UCSD-AML1 (cell line): Measurements from ENCODE around the gene FGF9.

Source experiments
- DNase-seq: peaks from one replicate; lab custom pipeline; 2025; ENCODE audit not compliant: unreplicated experiment; lab: John Stamatoyannopoulos, UW

The FGF9 gene

GRCh38 chr13:21703846-21704245 is 33.0 kb downstream of the FGF9 start:
- DNase-seq: no peak

- no peak for DNase-seq
Measured at GRCh38 chr13:21707586-21707985, 36.7 kb downstream of the FGF9 start.

DNA sequence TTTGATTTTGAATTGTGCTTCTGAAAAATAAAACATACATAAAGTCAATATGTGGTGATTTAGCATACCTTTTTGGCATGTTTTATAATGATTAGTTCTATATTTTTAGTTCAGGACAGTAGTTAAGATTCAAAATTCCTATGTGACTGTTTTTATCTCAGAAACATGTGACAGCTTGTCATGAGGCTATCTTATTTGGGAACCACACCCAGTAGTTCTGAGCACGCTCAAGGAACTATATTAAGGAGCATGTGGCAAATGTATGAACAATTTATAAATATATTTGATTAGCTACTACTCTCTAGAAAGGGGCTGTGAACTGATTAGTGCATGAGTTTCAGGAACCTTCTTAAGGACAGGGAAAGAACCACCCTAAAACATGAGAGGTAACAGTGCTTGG is 38.8 kb downstream of the FGF9 start:
- DNase-seq: no peak

DNA sequence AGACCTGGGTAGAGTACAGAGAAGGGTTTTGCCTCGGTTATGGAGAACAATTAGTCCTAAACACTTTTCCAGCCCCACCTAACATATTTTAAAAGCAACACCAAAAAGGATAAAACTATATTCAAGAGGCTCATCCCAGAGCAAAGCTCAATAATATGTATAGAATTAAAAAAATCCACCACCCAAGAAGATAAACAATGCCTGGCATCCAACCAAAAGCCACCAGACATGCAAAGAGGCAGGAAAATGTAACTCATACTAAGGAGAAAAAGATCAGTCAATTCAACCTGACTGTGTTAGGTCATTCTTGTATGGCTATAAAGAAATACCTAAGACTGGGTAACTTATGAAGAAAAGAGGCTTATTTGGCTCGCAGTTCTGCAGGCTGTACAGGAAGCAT is 39.3 kb downstream of the FGF9 start:
- no peak for DNase-seq

GRCh38 chr13:21717817-21718216 is 46.9 kb downstream of the FGF9 start:
- DNase-seq: no peak

- no peak for DNase-seq
Measured at GRCh38 chr13:21719463-21719862, 48.6 kb downstream of the FGF9 start.

DNA sequence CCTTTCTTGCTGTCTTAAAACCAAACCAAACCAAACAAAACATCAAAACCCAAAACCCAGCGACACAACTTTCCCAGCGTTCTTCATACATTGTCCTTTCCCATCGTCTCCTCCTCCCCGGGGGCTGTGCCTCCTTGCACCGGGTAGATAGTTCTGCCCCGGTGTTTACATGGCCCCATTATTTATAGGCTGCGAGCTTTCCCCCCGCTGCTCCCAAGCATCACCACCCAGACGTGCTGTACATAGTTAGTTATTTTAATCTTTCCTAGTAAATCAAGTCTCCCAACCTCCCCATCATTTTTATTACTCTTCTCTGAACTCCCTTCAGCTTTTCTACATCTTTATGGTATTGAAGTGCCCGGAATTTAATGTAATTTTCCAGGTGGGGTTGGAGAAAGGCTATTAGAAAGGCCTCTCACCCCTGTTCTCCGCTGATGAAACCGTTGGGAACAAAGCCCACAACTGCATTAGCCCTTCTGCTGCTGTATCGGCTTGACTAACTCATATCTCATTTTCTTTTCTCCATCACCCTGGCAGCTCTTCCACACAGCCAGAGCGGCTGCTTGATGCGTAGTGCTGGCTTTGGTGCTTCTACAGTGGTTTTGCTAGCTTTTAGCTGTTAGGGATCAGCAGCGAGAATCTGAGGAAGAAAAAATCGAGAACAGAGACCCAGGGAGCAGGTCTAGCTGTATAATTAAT is 53.1 kb downstream of the FGF9 start:
- no peak for DNase-seq

DNA sequence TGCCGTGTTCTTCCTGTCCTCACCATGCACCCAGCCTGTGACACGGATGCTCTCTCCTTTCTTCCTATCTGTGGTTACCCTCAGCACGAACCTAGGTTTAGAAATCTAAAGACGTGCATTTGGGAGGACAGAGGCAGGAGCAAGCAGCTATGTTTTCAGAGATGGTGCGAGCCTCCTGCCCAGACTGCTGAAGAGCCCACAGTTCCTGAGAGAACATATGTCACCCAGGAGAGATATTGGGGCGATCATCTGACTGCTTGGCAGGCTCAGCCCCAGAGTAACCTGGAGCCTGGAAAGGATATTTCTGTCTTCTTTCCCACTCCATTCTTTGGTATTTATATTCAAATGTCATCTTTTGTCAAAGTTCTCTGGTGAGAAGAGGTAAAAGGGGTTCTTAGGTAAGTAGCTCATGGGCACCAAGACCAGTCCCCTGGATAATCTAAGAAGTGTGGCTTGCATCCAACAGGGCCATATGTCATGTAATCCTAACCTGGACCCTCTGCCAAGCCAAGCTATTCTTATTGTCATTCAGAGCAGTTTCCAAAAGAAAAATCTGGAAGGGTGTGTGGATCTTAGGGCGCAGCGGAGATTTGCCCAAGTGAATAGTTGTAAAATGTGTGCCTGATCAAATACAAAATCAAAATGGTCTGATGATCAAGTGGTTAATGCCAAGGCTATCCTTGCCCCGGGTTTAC is 59.5 kb downstream of the FGF9 start:
- DNase-seq: no peak

DNA sequence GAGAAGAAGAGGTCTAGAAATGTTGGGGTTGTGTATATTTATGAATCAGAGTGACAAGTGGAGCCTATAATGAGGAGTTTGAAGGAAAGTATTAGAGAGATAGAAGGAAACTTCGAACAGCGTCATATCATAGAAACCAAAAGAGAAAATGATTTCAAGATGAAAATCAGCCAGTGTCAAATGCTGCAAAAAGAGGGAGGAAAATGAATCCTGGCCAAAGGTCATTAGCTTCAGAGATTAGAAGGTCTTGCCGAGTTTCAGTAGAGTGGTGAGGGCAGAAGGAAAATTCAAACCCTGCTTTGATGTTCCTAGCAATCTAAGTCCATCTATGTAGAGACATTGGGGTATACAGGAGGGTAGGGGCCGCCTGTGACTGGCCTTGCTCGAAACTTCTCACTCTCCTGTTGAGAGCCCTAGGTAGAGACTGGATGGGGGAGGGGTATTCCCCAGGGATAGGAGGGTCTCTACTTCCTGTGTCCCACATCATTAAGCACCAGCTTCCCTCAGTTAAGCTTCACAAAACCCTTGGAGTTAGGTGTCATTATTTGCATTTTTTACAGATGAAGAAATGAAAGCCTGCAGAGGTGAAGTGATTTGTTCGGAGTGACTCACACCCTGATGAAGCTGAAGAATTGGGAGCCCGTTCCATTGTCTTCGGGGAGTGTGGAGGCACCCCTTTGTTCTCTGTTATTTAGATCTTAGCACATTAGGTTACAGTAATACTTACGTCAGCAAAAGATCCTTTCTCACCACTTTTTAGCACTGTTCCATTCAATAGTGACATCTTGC is 62.8 kb downstream of the FGF9 start:
- DNase-seq: no peak

DNA sequence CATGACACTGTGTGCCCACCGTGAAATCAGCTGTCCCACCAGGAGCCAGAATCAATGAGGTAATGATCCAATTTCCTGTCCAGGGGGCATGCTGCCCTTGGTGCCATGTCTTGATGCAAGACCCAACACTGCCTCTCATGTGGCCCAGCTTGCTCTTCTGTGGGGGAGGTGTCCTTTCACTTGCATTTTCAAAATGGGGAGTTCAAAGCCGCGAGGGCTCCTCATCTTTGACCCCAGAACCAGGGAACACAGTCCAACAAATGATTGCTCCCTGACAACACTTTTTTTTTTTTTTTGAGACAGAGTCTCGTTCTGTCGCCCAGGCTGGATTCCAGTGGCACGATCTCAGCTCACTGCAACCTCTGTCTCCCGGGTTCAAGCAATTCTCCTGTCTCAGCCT is 64.1 kb downstream of the FGF9 start:
- no peak for DNase-seq

DNA sequence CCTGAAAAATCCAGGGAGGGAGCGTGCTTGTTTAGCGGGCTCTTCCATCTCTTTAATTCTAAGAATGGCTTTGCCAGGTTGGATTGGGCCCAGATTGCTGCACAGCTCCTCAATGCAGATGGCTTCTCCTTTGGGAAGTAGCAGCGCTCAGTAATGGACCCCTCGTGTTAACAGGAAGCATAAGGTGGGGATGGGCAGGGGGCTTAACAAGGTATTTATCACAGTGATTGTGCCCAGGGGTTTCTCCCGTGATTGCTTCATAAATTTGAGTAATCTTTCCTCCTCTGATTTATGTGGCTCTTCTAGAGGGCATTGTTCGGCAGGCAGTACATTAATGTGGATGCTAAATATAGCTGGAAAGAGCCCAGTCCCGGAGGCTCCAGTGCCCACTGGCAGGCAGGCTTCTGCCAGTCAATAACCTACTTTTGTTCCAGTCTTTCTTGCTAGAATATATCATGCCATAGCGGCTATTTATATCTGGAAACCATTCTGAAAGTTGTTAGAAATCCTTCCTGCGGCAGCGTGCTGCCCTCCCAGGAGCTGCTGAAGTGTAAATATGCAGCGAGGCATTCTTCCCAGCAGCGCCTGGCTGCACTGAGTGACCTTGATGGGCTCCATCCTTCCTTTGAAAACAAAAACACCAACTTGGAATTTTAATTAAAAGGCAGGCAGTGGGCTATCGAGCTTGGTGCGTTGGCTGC is 65.0 kb downstream of the FGF9 start:
- no peak for DNase-seq

DNA sequence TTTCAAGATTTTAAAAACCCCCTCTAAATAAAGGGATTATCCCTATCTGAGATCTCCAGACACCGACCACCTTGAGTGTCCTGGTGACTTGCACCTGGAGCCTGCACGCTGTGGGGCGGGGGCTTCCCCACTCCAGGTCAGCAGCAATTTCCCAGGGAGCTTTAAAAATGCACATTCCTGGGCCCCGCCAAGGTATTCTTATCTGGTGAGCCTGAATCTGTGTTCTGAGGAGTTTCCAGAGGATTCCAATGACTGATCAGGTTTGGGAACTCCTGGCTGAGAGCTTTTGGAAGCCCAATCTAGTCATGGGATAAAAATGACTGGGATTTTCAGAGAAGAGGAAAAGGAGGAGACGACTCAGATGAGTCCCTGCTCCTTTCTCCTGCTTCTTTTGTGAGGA is 66.1 kb downstream of the FGF9 start:
- DNase-seq: no peak

DNA sequence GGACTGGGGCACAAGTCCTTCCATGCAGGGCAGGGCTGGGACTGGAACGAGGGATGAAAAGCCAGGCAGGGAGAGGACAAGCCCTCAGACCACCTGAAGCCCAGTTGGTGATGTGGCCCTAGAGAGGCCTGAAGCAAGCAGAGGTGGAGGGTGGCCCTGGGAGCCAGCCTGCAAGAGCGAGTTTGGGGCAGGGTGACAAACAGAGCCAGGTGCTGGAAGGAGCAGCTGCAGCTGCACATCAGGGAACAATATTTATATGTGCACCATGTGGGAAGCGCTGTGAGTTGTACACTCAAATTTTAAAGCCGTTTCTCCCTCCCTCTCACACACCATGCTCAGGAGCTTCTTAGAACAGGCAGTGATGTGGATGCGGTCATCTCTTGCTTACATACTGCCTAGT is 67.8 kb downstream of the FGF9 start:
- DNase-seq: no peak

DNA sequence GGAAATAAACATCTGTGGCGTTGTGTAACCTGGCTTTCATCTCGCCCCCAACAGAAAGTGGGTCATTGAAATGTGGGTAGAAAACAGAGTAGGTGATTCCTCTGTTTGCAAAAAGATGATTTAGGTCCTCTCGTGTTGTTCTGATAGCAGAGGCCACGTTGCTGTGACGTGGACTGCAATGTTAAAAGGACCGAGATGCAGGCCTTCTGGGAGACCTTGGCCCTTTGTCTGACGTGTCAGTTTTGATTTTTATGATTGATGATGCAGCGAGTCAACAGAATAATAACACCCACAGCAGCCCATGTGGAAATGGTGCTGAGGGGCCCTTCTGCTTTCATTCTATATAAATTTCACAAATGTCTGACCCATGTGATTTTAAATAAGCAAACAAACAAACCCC is 68.9 kb downstream of the FGF9 start:
- DNase-seq: no peak

DNA sequence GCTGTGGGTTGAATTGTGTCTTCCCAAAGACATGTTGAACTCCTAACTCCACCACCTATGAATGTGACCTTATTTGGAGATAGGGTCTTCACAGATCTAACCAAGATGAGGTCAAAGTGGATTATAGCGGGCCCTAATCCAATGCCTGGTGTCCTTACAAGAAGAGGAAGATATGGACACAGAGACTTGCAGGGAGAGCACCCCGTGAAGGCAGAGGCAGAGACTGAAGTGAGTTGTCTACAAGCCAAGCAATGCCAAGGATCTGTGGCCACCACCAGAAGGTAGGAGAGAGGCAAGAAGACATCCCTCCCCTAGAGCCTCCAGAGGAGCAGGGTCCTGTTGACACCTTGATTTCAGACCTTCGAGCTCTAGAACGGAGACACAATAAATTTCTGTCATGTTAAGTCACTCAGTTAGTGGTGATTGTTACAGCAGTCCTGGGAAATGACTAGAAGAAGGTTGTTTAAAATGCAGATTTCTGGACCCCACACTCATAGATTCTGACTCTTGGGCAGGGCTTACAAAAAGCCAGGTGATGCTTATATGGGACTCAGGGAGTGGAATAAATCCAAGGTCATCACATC is 70.6 kb downstream of the FGF9 start:
- no peak for DNase-seq

GRCh38 chr13:21742096-21742495 is 71.2 kb downstream of the FGF9 start:
- DNase-seq: no peak

- DNase-seq: no peak
Measured at GRCh38 chr13:21744149-21744548, 73.3 kb downstream of the FGF9 start.

GRCh38 chr13:21745307-21745706 is 74.4 kb downstream of the FGF9 start:
- no peak for DNase-seq

GRCh38 chr13:21747456-21747855 is 76.6 kb downstream of the FGF9 start:
- no peak for DNase-seq

DNA sequence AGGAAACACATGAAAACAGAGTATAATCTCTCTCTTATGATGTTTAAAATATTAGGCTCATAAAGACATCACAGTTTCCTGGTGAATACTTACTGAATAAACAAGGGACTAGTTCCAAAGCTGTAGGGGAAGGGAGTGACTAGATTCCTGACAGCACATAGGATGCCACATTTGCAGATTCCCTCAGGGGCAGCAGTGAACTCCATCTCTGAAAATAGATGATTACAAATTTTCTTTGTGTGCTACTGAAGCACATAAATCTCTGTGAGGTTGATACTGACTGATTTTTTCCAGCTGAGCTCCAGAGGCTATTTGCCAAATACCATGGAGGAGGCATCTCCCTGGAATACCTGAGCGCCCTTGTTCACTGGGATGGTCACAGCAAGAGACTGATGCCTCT is 77.3 kb downstream of the FGF9 start:
- DNase-seq: no peak

DNA sequence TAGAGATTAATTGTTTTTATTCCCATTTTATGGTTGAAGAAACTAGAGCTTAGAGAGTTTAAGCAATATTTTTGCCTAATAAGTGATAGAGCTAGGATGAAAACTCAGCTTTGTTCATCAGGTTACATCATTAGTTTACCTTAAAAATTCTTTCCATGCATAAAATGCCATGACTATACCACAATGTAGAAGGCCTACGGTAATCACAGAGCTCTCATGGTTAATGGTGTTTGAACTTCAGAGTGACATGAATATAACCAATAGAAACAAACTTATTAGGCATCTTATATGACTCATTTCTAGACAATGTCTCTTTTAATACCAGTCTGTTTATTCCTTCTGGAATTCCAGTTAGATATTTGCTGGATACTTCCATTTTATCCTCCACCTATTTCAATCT is 78.5 kb downstream of the FGF9 start:
- DNase-seq: no peak
